HepG2 (cell line): Measurements from ENCODE around the gene ZKSCAN4. TPM values are rescaled to one million over a fixed set of nuclear protein-coding genes. Genes with fewer than 3 reads are reported as not detected.

Source experiments
- BHLHE40 ChIP-seq: IDR thresholded peaks from 2 replicates; pipeline ENCODE4 v1.6.1; 2011; ENCODE audit warnings: low read length, improper control_type of control experiment
- EED ChIP-seq: sonication (generic); formaldehyde crosslinking; IDR thresholded peaks from 2 replicates; pipeline ENCODE4 v1.5.0; 2020; ENCODE audit warnings: mild to moderate bottlenecking, missing genetic modification reagents
- FLYWCH1 ChIP-seq: sonication (generic); formaldehyde crosslinking; IDR thresholded peaks from 2 replicates; pipeline ENCODE4 v1.8.1; 2023; ENCODE audit warnings: mild to moderate bottlenecking, missing genetic modification reagents
- HNF4G ChIP-seq, 2 experiments: sonication (generic) in 1 of 2; formaldehyde crosslinking in 1 of 2; IDR thresholded peaks; 2 replicates each; pipeline versions ENCODE4 v1.4.0 to v1.6.1; 2011 to 2020; ENCODE audit warnings: borderline replicate concordance in 2 of 2, low read depth in 2 of 2, mild to moderate bottlenecking in 2 of 2, low read length in 1 of 2, missing genetic modification reagents in 1 of 2, moderate library complexity in 1 of 2
- HNRNPLL ChIP-seq: fragments of 200-400 bp; formaldehyde crosslinking; IDR thresholded peaks from 2 replicates; pipeline ENCODE4 v1.6.1; 2017; ENCODE audit warnings: mild to moderate bottlenecking, low read depth, low read length; ENCODE audit not compliant: poor library complexity, severe bottlenecking
- ISX ChIP-seq: sonication (generic); formaldehyde crosslinking; conservative IDR thresholded peaks from 2 replicates; pipeline ENCODE4 v1.5.0; 2020; ENCODE audit warnings: missing genetic modification reagents
- KMT2B ChIP-seq: IDR thresholded peaks from 2 replicates; pipeline ENCODE4 v1.6.1; 2016; ENCODE audit warnings: missing genetic modification reagents, missing compliant biosample characterization
- MAF1 ChIP-seq: sonication (generic); formaldehyde crosslinking; IDR thresholded peaks from 2 replicates; pipeline ENCODE4 v1.5.0; 2020; ENCODE audit warnings: missing genetic modification reagents, borderline replicate concordance
- MAFG ChIP-seq: sonication (generic); formaldehyde crosslinking; IDR thresholded peaks from 2 replicates; pipeline ENCODE4 v1.5.1; 2020; ENCODE audit warnings: mild to moderate bottlenecking, missing genetic modification reagents
- MED13 ChIP-seq: sonication (generic); formaldehyde crosslinking; IDR thresholded peaks from 2 replicates; pipeline ENCODE4 v1.5.0; 2020; ENCODE audit warnings: missing genetic modification reagents
- MEF2D ChIP-seq: sonication (generic); formaldehyde crosslinking; IDR thresholded peaks from 2 replicates; pipeline ENCODE4 v1.5.1; 2020; ENCODE audit warnings: mild to moderate bottlenecking, missing genetic modification reagents
- MTF2 ChIP-seq: sonication (generic); formaldehyde crosslinking; IDR thresholded peaks from 2 replicates; pipeline ENCODE4 v1.5.0; 2020; ENCODE audit warnings: missing genetic modification reagents, borderline replicate concordance
- NAIF1 ChIP-seq: sonication (generic); formaldehyde crosslinking; IDR thresholded peaks from 2 replicates; pipeline ENCODE4 v1.5.0; 2020; ENCODE audit warnings: mild to moderate bottlenecking, missing genetic modification reagents, borderline replicate concordance
- NBN ChIP-seq: fragments of 450-650 bp; conservative IDR thresholded peaks from 2 replicates; pipeline ENCODE4 v1.6.1; 2017
- PCBP2 ChIP-seq: fragments of 200-400 bp; formaldehyde crosslinking; optimal IDR thresholded peaks from 2 replicates; pipeline ENCODE3; 2018; ENCODE audit warnings: low read length, low read depth; ENCODE audit not compliant: poor library complexity, severe bottlenecking
- PHF20 ChIP-seq: sonication (generic); formaldehyde crosslinking; IDR thresholded peaks from 2 replicates; pipeline ENCODE4 v1.5.0; 2020; ENCODE audit warnings: mild to moderate bottlenecking, missing genetic modification reagents
- RELA ChIP-seq: sonication (generic); formaldehyde crosslinking; IDR thresholded peaks from 2 replicates; pipeline ENCODE4 v1.4.0; 2020; ENCODE audit warnings: missing genetic modification reagents
- RFXAP ChIP-seq: sonication (generic); formaldehyde crosslinking; IDR thresholded peaks from 2 replicates; pipeline ENCODE4 v1.4.0; 2020; ENCODE audit warnings: missing genetic modification reagents, borderline replicate concordance
- SMYD3 ChIP-seq: sonication (generic); formaldehyde crosslinking; IDR thresholded peaks from 2 replicates; pipeline ENCODE4 v1.8.1; 2023; ENCODE audit warnings: mild to moderate bottlenecking, missing genetic modification reagents
- SPEN ChIP-seq: sonication (generic); formaldehyde crosslinking; IDR thresholded peaks from 2 replicates; pipeline ENCODE4 v1.5.1; 2020; ENCODE audit warnings: low read depth, mild to moderate bottlenecking, missing genetic modification reagents
- SRSF1 ChIP-seq: fragments of 200-400 bp; formaldehyde crosslinking; optimal IDR thresholded peaks from 2 replicates; pipeline ENCODE3; 2017; ENCODE audit warnings: mild to moderate bottlenecking, low read depth, low read length, moderate library complexity
- SSRP1 ChIP-seq: IDR thresholded peaks from 2 replicates; pipeline ENCODE4 v1.6.1; 2016; ENCODE audit warnings: control low read depth
- U2AF1 ChIP-seq: fragments of 200-400 bp; formaldehyde crosslinking; optimal IDR thresholded peaks from 2 replicates; pipeline ENCODE3; 2017; ENCODE audit warnings: mild to moderate bottlenecking, low read depth, low read length
- ZBTB7B ChIP-seq: sonication (generic); formaldehyde crosslinking; IDR thresholded peaks from 2 replicates; pipeline ENCODE4 v1.4.0; 2020; ENCODE audit warnings: missing genetic modification reagents
- ZBTB8A ChIP-seq: sonication (generic); formaldehyde crosslinking; IDR thresholded peaks from 2 replicates; pipeline ENCODE4 v1.4.0; 2020; ENCODE audit warnings: mild to moderate bottlenecking, low read depth, missing genetic modification reagents, borderline replicate concordance
- ZNF101 ChIP-seq: sonication (generic); formaldehyde crosslinking; IDR thresholded peaks from 2 replicates; pipeline ENCODE4 v1.4.0; 2020; ENCODE audit warnings: mild to moderate bottlenecking, low read depth, missing genetic modification reagents, borderline replicate concordance
- ZNF33B ChIP-seq: sonication (generic); formaldehyde crosslinking; IDR thresholded peaks from 2 replicates; pipeline ENCODE4 v1.5.1; 2020; ENCODE audit warnings: mild to moderate bottlenecking, missing genetic modification reagents
- ZNF616 ChIP-seq: sonication (generic); formaldehyde crosslinking; IDR thresholded peaks from 2 replicates; pipeline ENCODE4 v1.5.0; 2020; ENCODE audit warnings: low read depth, mild to moderate bottlenecking, missing genetic modification reagents
- ZNF7 ChIP-seq: IDR thresholded peaks from 2 replicates; pipeline ENCODE4 v1.6.1; 2016; ENCODE audit warnings: missing biosample characterization, missing genetic modification reagents
- ZNF747 ChIP-seq: sonication (generic); formaldehyde crosslinking; IDR thresholded peaks from 2 replicates; pipeline ENCODE4 v1.8.1; 2023; ENCODE audit warnings: missing genetic modification reagents, mild to moderate bottlenecking, borderline replicate concordance
- polyA plus RNA-seq, 8 experiments: library from polyadenylated mRNA; depleted of rRNA in 3 of 8; stranded (reverse) in 7 of 8; unstranded in 1 of 8; fragments of >200 nt; fragmentation: Illumina TruSeq in 4 of 8; extraction: Trizol in 4 of 8; gene quantifications; 2 replicates each; pipeline versions ENCODE4 v1.2.1 to v1.2.3, GENCODE V29; 2011 to 2016; ENCODE audit warnings: low read depth in 4 of 8, missing spikeins in 1 of 8, mixed read lengths in 1 of 8; ENCODE audit not compliant: insufficient read depth in 1 of 8
- total RNA-seq, 5 experiments: library from RNA; depleted of rRNA; stranded (reverse); fragments of >200 nt; fragmentation: Illumina TruSeq; extraction: Trizol; gene quantifications; 2 replicates each; pipeline ENCODE4 v1.2.3, GENCODE V29; 2016; ENCODE audit warnings: low read depth in 1 of 5
- TF ChIP-seq, protein P1 (sequence below): sonication (generic); formaldehyde crosslinking; IDR thresholded peaks from 2 replicates; pipeline ENCODE4 v1.4.0; 2020; ENCODE audit warnings: missing genetic modification reagents

ZKSCAN4 gene
- total and polyA plus RNA-seq, 2 of the 13 experiments (the other 11 are each of a cell fraction or from before 2014, with no cell fraction given) = 2.9 to 7.8 TPM

DNA sequence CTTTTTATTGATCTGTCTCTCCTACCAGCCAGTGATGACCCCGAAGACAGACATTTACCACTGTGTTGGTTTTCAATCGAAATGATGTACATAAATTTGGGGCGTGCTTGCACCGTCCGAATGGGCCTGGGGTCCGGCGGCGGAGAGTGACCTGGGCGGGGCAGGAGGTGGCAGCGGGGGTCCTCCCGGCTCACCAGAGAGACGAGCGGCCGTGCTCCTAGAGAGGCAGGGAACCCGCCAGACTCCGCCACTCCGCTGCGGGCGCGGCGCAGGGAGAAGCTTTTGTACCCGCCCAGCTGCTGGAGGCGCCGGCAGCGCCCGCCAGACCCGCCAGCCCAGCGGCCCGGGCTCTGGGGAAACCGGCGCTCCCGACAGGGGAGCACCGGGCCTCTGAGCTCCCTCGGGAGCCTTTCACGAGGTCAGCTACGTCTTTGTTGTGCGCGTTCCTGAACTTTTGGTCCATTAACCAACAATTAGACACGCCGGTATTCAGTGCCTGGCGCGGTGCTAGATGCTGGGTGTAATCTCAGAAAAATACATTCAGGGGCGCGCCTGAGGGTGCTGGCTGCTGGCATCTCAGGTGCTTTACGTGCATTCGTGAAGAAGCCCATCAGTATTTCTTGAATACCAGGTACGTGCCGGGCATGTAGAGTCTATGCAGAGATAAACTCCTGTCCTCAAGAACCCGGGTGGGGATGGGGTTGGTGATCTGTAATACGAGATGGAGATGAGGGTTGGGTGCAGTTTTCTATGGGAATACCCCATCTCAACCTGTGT, 29.4 kb upstream of the ZKSCAN4 start, which contains the start of gene PGBD1 (continued):
- no peak for TF ChIP-seq U2AF1
- peak; percentile 97 for TF ChIP-seq KMT2B
- TF ChIP-seq ZNF101 (CRISPR knock-in tag) = no peak
- TF ChIP-seq NBN = no peak
- peak; percentile 64 for TF ChIP-seq SRSF1
- TF ChIP-seq ZNF33B (CRISPR knock-in tag) = peak; percentile 52; the same call in 1 of the 2 replicates
- 0 out of 2 replicates have a peak, but pooled peaks have one; percentile 15 for TF ChIP-seq BHLHE40
- peak; percentile 89 for TF ChIP-seq ZBTB7B (CRISPR knock-in tag)
- TF ChIP-seq ZNF747 (CRISPR knock-in tag) = peak; percentile 44; the same call in 1 of the 2 replicates
- TF ChIP-seq SPEN (CRISPR knock-in tag) = peak; percentile 76; the same call in 1 of the 2 replicates
- no peak for TF ChIP-seq MED13 (CRISPR knock-in tag)
- TF ChIP-seq SMYD3 = no peak
- 0 out of 2 replicates have a peak, but pooled peaks have one; percentile 85 for TF ChIP-seq MAF1 (CRISPR knock-in tag)
- peak; percentile 71; the same call in 1 of the 2 replicates for TF ChIP-seq EED (CRISPR knock-in tag)
- no peak for TF ChIP-seq RELA
- TF ChIP-seq ZNF616 (CRISPR knock-in tag) = no peak; the same call in 1 of the 2 replicates
- TF ChIP-seq ZBTB8A (CRISPR knock-in tag) = peak; percentile 45; the same call in 1 of the 2 replicates
- peak; percentile 67; the same call in 1 of the 2 replicates for TF ChIP-seq MEF2D (CRISPR knock-in tag)
- TF ChIP-seq HNF4G (IDR thresholded peaks at IDR 0.05; ENCODE audit: borderline replicate concordance, low read depth, low read length) = no peak
- no peak for TF ChIP-seq HNF4G (CRISPR knock-in tag; IDR thresholded peaks at IDR 0.05; ENCODE audit: borderline replicate concordance, low read depth)
- no peak for TF ChIP-seq RFXAP
- TF ChIP-seq PCBP2 = no peak
- peak; percentile 38; the same call in 1 of the 2 replicates for TF ChIP-seq MTF2 (CRISPR knock-in tag)
- 0 out of 2 replicates have a peak, but pooled peaks have one; percentile 62 for TF ChIP-seq ISX (CRISPR knock-in tag)
- 0 out of 2 replicates have a peak, but pooled peaks have one; percentile 61 for TF ChIP-seq SSRP1 (CRISPR knock-in tag)
- peak; percentile 83 for TF ChIP-seq NAIF1 (CRISPR knock-in tag)
- no peak for TF ChIP-seq MAFG (CRISPR knock-in tag)
- TF ChIP-seq FLYWCH1 (CRISPR knock-in tag) = peak; percentile 69; the same call in 1 of the 2 replicates
- TF ChIP-seq, protein P1, sequence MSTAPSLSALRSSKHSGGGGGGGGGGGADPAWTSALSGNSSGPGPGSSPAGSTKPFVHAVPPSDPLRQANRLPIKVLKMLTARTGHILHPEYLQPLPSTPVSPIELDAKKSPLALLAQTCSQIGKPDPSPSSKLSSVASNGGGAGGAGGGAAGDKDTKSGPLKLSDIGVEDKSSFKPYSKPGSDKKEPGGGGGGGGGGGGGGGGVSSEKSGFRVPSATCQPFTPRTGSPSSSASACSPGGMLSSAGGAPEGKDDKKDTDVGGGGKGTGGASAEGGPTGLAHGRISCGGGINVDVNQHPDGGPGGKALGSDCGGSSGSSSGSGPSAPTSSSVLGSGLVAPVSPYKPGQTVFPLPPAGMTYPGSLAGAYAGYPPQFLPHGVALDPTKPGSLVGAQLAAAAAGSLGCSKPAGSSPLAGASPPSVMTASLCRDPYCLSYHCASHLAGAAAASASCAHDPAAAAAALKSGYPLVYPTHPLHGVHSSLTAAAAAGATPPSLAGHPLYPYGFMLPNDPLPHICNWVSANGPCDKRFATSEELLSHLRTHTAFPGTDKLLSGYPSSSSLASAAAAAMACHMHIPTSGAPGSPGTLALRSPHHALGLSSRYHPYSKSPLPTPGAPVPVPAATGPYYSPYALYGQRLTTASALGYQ (CRISPR knock-in tag) = 0 out of 2 replicates have a peak, but pooled peaks have one; percentile 34
- TF ChIP-seq PHF20 = peak; percentile 90
- peak; percentile 98 for TF ChIP-seq HNRNPLL
- no peak for TF ChIP-seq ZNF7
